ENCODE results near the gene TGM5. TPM values are rescaled to one million over a fixed set of nuclear protein-coding genes. Genes with fewer than 3 reads are reported as not detected.
A peak's percentile ranks its signal among the peaks of the same experiment; 100 is the strongest.

TGM5 gene
- not detected for total RNA-seq
- polyA plus RNA-seq: 1 to 10 TPM in 1 of 3 donors, not detected in 2; 1.5 TPM
- long read RNA-seq, donor 1: 0 reads
- long read RNA-seq, donor 2: 0 reads
- long read RNA-seq, donor 3: 0 reads
- long read RNA-seq, donor 4: 0 reads
- long read RNA-seq, donor 5: 0 reads
- long read RNA-seq, donor 6: 0 reads
- long read RNA-seq, donor 7: 0 reads
- long read RNA-seq, donor 8: 0 reads
- long read RNA-seq, donor 9: 0 reads
- long read RNA-seq, donor 10: 0 reads

- H3K27ac ChIP-seq: no peak within 1 kb of the TSS
- 45 to 67% (median 50%) methylated on average over 6 to 8 of the region's 8 CpGs for WGBS, 5 donors
- TF ChIP-seq CTCF (IDR thresholded peaks at IDR 0.05) (no peak), POLR2AphosphoS5 (IDR thresholded peaks at IDR 0.05) (no peak), POLR2A (IDR thresholded peaks at IDR 0.05) (no peak), EP300 (IDR thresholded peaks at IDR 0.05) (no peak)
Observed at GRCh38 chr15:43266834-43267233, at the start of gene TGM5. TSS of gene TGM5 (minus strand) at chr15:43266928. CDS start at chr15:43266849, 79 bp downstream.

GRCh38 chr15:43314171-43314570 lies 47.4 kb upstream of the TGM5 start:
- no peaks in the 10 kb centered on the region for H3K4me1 ChIP-seq
- H3K27me3 ChIP-seq: peaks cover 0 to 34% (median 0%) of the 10 kb centered on the region in 3 donors
- H3K9me3 ChIP-seq: no peaks in the 10 kb centered on the region
- H3K36me3 ChIP-seq: no peaks in the 10 kb centered on the region
- no peak overlapping the region for H3K27ac ChIP-seq
- intact Hi-C loops (cut with DNase I; ENCODE audit: low total_unique reads): no loop called here
- no peak overlapping the region for H3K4me3 ChIP-seq
- DNase-seq: no peak
- no peak for TF ChIP-seq CTCF (IDR thresholded peaks at IDR 0.05)
- no peak for TF ChIP-seq POLR2AphosphoS5 (IDR thresholded peaks at IDR 0.05)
- TF ChIP-seq POLR2A (IDR thresholded peaks at IDR 0.05): no peak
- TF ChIP-seq EP300 (IDR thresholded peaks at IDR 0.05): no peak
- 59 to 69% (median 64%) methylated on average over 3 of the region's 3 CpGs for WGBS, 5 donors

More at GRCh38 chr15:43266834-43267233, at the start of gene TGM5:
- intact Hi-C loops (cut with DNase I; ENCODE audit: low total_unique reads): no loop called here
- Histone ChIP-seq H3K9me3 (no peaks in the 10 kb centered on the region), H3K4me3 (no peak within 1 kb of the TSS), H3K4me1 (no peaks in the 10 kb centered on the region), H3K27me3 (peaks cover 0 to 46% (median 4%) of the 10 kb centered on the region in 3 donors), H3K36me3 (no peaks in the 10 kb centered on the region)
- DNase-seq: peak in 1 of 2 donors; percentile 64

- no peak for DNase-seq
- H3K27me3 ChIP-seq: peaks cover 0 to 52% (median 0%) of the 10 kb centered on the region in 3 donors
- H3K4me1 ChIP-seq: no peaks in the 10 kb centered on the region
- intact Hi-C loops (cut with DNase I; ENCODE audit: low total_unique reads): no loop called here
- H3K9me3 ChIP-seq: no peaks in the 10 kb centered on the region
- 53 to 66% (median 58%) methylated on average over 4 of the region's 4 CpGs for WGBS, 5 donors
- no peaks in the 10 kb centered on the region for H3K36me3 ChIP-seq
- TF ChIP-seq POLR2AphosphoS5 (IDR thresholded peaks at IDR 0.05): no peak
- no peak overlapping the region for H3K4me3 ChIP-seq
- no peak overlapping the region for H3K27ac ChIP-seq
Observed at GRCh38 chr15:43312378-43312777, 45.6 kb upstream of the TGM5 start.

- no peaks in the 10 kb centered on the region for H3K9me3 ChIP-seq
- peaks cover 0 to 48% (median 3%) of the 10 kb centered on the region in 3 donors for H3K27me3 ChIP-seq
- no peak for DNase-seq
- TF ChIP-seq POLR2AphosphoS5 (IDR thresholded peaks at IDR 0.05): no peak
- TF ChIP-seq EP300 (IDR thresholded peaks at IDR 0.05): no peak
- TF ChIP-seq CTCF (IDR thresholded peaks at IDR 0.05): no peak
- no peak for TF ChIP-seq POLR2A (IDR thresholded peaks at IDR 0.05)
- H3K36me3 ChIP-seq: no peaks in the 10 kb centered on the region
- H3K4me1 ChIP-seq: no peaks in the 10 kb centered on the region
- 82 to 90% (median 85%) methylated on average over 11 of the region's 11 CpGs for WGBS, 5 donors
- H3K4me3 ChIP-seq: no peak within 1 kb of the TSS
- intact Hi-C loops (cut with DNase I; ENCODE audit: low total_unique reads): no loop called here
- H3K27ac ChIP-seq: no peak within 1 kb of the TSS
Observed at GRCh38 chr15:43302205-43302817, 35.6 kb upstream of the TGM5 start, which contains the start of gene TGM7. TSS of gene TGM7 (minus strand) at chr15:43302255.

GRCh38 chr15:43299884-43300283 lies 33.2 kb upstream of the TGM5 start:
- DNase-seq: no peak
- Histone ChIP-seq H3K4me3 (no peak overlapping the region), H3K27me3 (peaks cover 0 to 54% (median 11%) of the 10 kb centered on the region in 3 donors), H3K4me1 (no peaks in the 10 kb centered on the region), H3K27ac (no peak overlapping the region), H3K36me3 (no peaks in the 10 kb centered on the region), H3K9me3 (no peaks in the 10 kb centered on the region)
- intact Hi-C loops (cut with DNase I; ENCODE audit: low total_unique reads): no loop called here
- TF ChIP-seq POLR2A (IDR thresholded peaks at IDR 0.05) (no peak), EP300 (IDR thresholded peaks at IDR 0.05) (no peak), POLR2AphosphoS5 (IDR thresholded peaks at IDR 0.05) (no peak), CTCF (IDR thresholded peaks at IDR 0.05) (no peak)

Measured in stomach (tissue), 19 donors.